Embryonic facial prominence (tissue), 1 donor: ENCODE measurements around the gene EML1.

Source experiments
- DNase-seq: peaks from one replicate; pipeline ENCODE4 v3.0.0-alpha.2; 2016; ENCODE audit errors: extremely low spot score

EML1 gene

GRCh38 chr14:99793213-99794150 lies at the start of gene EML1:
Gene EML1 (plus strand): TSS chr14:99793413. CDS start chr14:99793477, 64 bp downstream.
- peak; percentile 70 for DNase-seq

GRCh38 chr14:99744199-99744872 lies 48.9 kb upstream of the EML1 start:
- no peak for DNase-seq

GRCh38 chr14:99744873-99745224 lies 48.4 kb upstream of the EML1 start:
- no peak for DNase-seq

- DNase-seq = no peak
Measured at GRCh38 chr14:99745307-99745951, 47.8 kb upstream of the EML1 start.

GRCh38 chr14:99747167-99747566 lies 46.0 kb upstream of the EML1 start:
- DNase-seq = no peak

GRCh38 chr14:99747582-99748330 lies 45.5 kb upstream of the EML1 start:
- DNase-seq = no peak

GRCh38 chr14:99748529-99748928 lies 44.7 kb upstream of the EML1 start:
- DNase-seq = no peak

- no peak for DNase-seq
Measured at GRCh38 chr14:99749142-99749541, 44.1 kb upstream of the EML1 start.

- DNase-seq = no peak
Measured at GRCh38 chr14:99749763-99750715, 43.2 kb upstream of the EML1 start.

GRCh38 chr14:99750746-99751450 lies 42.3 kb upstream of the EML1 start:
- DNase-seq = no peak

- no peak for DNase-seq
Measured at GRCh38 chr14:99751539-99752485, 41.4 kb upstream of the EML1 start.

GRCh38 chr14:99752486-99753121 lies 40.6 kb upstream of the EML1 start:
- DNase-seq = no peak

- DNase-seq = no peak
Measured at GRCh38 chr14:99753225-99754140, 39.7 kb upstream of the EML1 start.

- no peak for DNase-seq
Measured at GRCh38 chr14:99754141-99755067, 38.8 kb upstream of the EML1 start.

- DNase-seq = no peak
Measured at GRCh38 chr14:99755068-99755405, 38.2 kb upstream of the EML1 start.
